Lower leg skin (tissue), 3 donors: Measurements from ENCODE around the gene RBM42.

Experiments
- CTCF ChIP-seq, 3 donors: fragments of 450-650 bp; IDR thresholded peaks; one replicate each; pipeline ENCODE4 v1.5.1; 2016; ENCODE audit warnings: antibody characterized with exemption in 3 of 3, mild to moderate bottlenecking in 3 of 3, moderate library complexity in 2 of 3
- POLR2A ChIP-seq, 2 donors: fragments of 450-650 bp; IDR thresholded peaks; one replicate each; pipeline ENCODE4 v1.6.1; 2016 to 2017; ENCODE audit warnings: antibody characterized with exemption in 2 of 2, mild to moderate bottlenecking in 1 of 2, moderate library complexity in 1 of 2

- TF ChIP-seq POLR2A (IDR thresholded peaks at IDR 0.05) (no peak), CTCF (IDR thresholded peaks at IDR 0.05) (no peak)
Measured at GRCh38 chr19:35590875-35591274, 38.0 kb upstream of the RBM42 start.
